HEK293 (cell line): ENCODE measurements around the gene SRY.

Experiments
- CTCF ChIA-PET: fragments of 350-600 bp; formaldehyde crosslinking; extraction: SDS; loops from one replicate; lab custom pipeline; 2021; ENCODE audit warnings: antibody characterized with exemption; lab: Yijun Ruan, JAX
- POLR2A ChIA-PET: fragments of 300-600 bp; formaldehyde crosslinking; extraction: SDS; loops from one replicate; lab custom pipeline; 2020; ENCODE audit warnings: antibody characterized with exemption, inconsistent platforms; lab: Yijun Ruan, JAX
- H3K27ac ChIP-seq: fragments of 200-500 bp; sonication (Bioruptor generic); 2 replicates; pipeline ENCODE4 v1.5.1; 2014; ENCODE audit warnings: low read depth, low read length, control low read depth, inconsistent platforms; ENCODE audit errors: extremely low read depth
- H3K36me3 ChIP-seq, 2 experiments: fragments of 200-500 bp in 1 of 2; sonication (Bioruptor generic) in 1 of 2; 1 replicate in 1 of 2; 2 replicates in 1 of 2; pipeline ENCODE4 v1.5.1; 2014 to 2017; ENCODE audit warnings: inconsistent platforms in 2 of 2, low read length in 2 of 2; ENCODE audit not compliant: control insufficient read depth in 2 of 2, insufficient read depth in 1 of 2
- H3K4me1 ChIP-seq: fragments of 200-500 bp; sonication (Bioruptor generic); 2 replicates; pipeline ENCODE4 v1.5.1; 2014; ENCODE audit warnings: mild to moderate bottlenecking, low read length, inconsistent platforms; ENCODE audit not compliant: control insufficient read depth, insufficient read depth
- H3K4me3 ChIP-seq: 2 replicates; pipeline ENCODE4 v1.5.1; 2011; ENCODE audit warnings: low read depth, mild to moderate bottlenecking, control low read depth, low read length, moderate library complexity
- H3K9me3 ChIP-seq: fragments of 200-500 bp; sonication (Bioruptor generic); 2 replicates; pipeline ENCODE4 v1.5.1; 2014; ENCODE audit warnings: low read depth, low read length, inconsistent platforms; ENCODE audit not compliant: control insufficient read depth, insufficient read depth
- GLIS1 ChIP-seq: fragments of 450-650 bp; formaldehyde crosslinking; IDR thresholded peaks from 2 replicates; pipeline ENCODE4 v1.5.1; 2016; ENCODE audit warnings: missing biosample characterization, missing genetic modification characterization
- HOXD13 ChIP-seq: sonication (generic); formaldehyde crosslinking; IDR thresholded peaks from 2 replicates; pipeline ENCODE4 v1.8.0; 2022; ENCODE audit warnings: missing genetic modification reagents, borderline replicate concordance
- IKZF3 ChIP-seq: fragments of 450-650 bp; IDR thresholded peaks from 2 replicates; pipeline ENCODE4 v1.5.0; 2018; ENCODE audit warnings: missing biosample characterization, mild to moderate bottlenecking, missing genetic modification characterization, moderate library complexity
- MZF1 ChIP-seq: fragments of 450-650 bp; formaldehyde crosslinking; IDR thresholded peaks from 2 replicates; pipeline ENCODE4 v1.5.1; 2017; ENCODE audit warnings: missing biosample characterization, missing genetic modification characterization, borderline replicate concordance
- PRDM1 ChIP-seq: fragments of 450-650 bp; formaldehyde crosslinking; IDR thresholded peaks from 2 replicates; pipeline ENCODE4; 2016; ENCODE audit warnings: missing biosample characterization, missing genetic modification characterization
- SP2 ChIP-seq: fragments of 450-650 bp; formaldehyde crosslinking; IDR thresholded peaks from 2 replicates; pipeline ENCODE4 v1.5.1; 2016; ENCODE audit warnings: missing biosample characterization, missing genetic modification characterization
- YY2 ChIP-seq: fragments of 450-650 bp; formaldehyde crosslinking; IDR thresholded peaks from 2 replicates; pipeline ENCODE4 v1.5.1; 2016; ENCODE audit warnings: missing biosample characterization, missing genetic modification characterization
- ZEB2 ChIP-seq: fragments of 450-650 bp; formaldehyde crosslinking; IDR thresholded peaks from 2 replicates; pipeline ENCODE4 v1.5.1; 2016; ENCODE audit warnings: missing biosample characterization, missing genetic modification characterization
- ZNF10 ChIP-seq: fragments of 450-650 bp; formaldehyde crosslinking; IDR thresholded peaks from 2 replicates; pipeline ENCODE4 v1.5.1; 2017; ENCODE audit warnings: missing biosample characterization, missing genetic modification characterization
- ZNF114 ChIP-seq: fragments of 450-650 bp; formaldehyde crosslinking; IDR thresholded peaks from 2 replicates; pipeline ENCODE4 v1.5.0; 2017; ENCODE audit warnings: missing biosample characterization, missing genetic modification characterization
- ZNF132 ChIP-seq: fragments of 450-650 bp; formaldehyde crosslinking; IDR thresholded peaks from 2 replicates; pipeline ENCODE4 v1.5.1; 2017; ENCODE audit warnings: missing biosample characterization, missing genetic modification characterization, borderline replicate concordance
- ZNF202 ChIP-seq: fragments of 450-650 bp; formaldehyde crosslinking; IDR thresholded peaks from 2 replicates; pipeline ENCODE4 v1.5.1; 2016; ENCODE audit warnings: missing biosample characterization, missing genetic modification characterization, borderline replicate concordance
- ZNF223 ChIP-seq: fragments of 450-650 bp; formaldehyde crosslinking; IDR thresholded peaks from 2 replicates; pipeline ENCODE4 v1.5.1; 2016; ENCODE audit warnings: missing biosample characterization, missing genetic modification characterization
- ZNF292 ChIP-seq: fragments of 450-650 bp; formaldehyde crosslinking; IDR thresholded peaks from 2 replicates; pipeline ENCODE4 v1.5.1; 2016; ENCODE audit warnings: low read depth, missing biosample characterization, missing genetic modification characterization, borderline replicate concordance
- ZNF324 ChIP-seq: fragments of 450-650 bp; formaldehyde crosslinking; IDR thresholded peaks from 2 replicates; pipeline ENCODE4 v1.5.1; 2016; ENCODE audit warnings: missing biosample characterization, missing genetic modification characterization
- ZNF391 ChIP-seq: fragments of 450-650 bp; formaldehyde crosslinking; IDR thresholded peaks from 2 replicates; pipeline ENCODE4 v1.5.1; 2016; ENCODE audit warnings: low read depth, missing biosample characterization, missing genetic modification characterization, borderline replicate concordance
- ZNF394 ChIP-seq: fragments of 450-650 bp; formaldehyde crosslinking; IDR thresholded peaks from 2 replicates; pipeline ENCODE4 v1.5.1; 2016; ENCODE audit warnings: missing biosample characterization, missing genetic modification characterization, mild to moderate bottlenecking, moderate library complexity, borderline replicate concordance
- ZNF416 ChIP-seq: fragments of 450-650 bp; formaldehyde crosslinking; IDR thresholded peaks from 2 replicates; pipeline ENCODE4 v1.5.1; 2016; ENCODE audit warnings: missing biosample characterization, missing genetic modification characterization
- ZNF433 ChIP-seq: fragments of 450-650 bp; formaldehyde crosslinking; IDR thresholded peaks from 2 replicates; pipeline ENCODE4 v1.5.1; 2016; ENCODE audit warnings: missing biosample characterization, missing genetic modification characterization, low read depth
- ZNF48 ChIP-seq: fragments of 450-650 bp; formaldehyde crosslinking; IDR thresholded peaks from 2 replicates; pipeline ENCODE4 v1.5.1; 2016; ENCODE audit warnings: missing biosample characterization, missing genetic modification characterization
- ZNF555 ChIP-seq: fragments of 450-650 bp; formaldehyde crosslinking; conservative IDR thresholded peaks from 2 replicates; pipeline ENCODE4 v1.5.1; 2017; ENCODE audit warnings: missing biosample characterization, mild to moderate bottlenecking, missing genetic modification characterization, inconsistent platforms
- ZNF571 ChIP-seq: fragments of 450-650 bp; formaldehyde crosslinking; IDR thresholded peaks from 2 replicates; pipeline ENCODE4 v1.5.0; 2017; ENCODE audit warnings: missing biosample characterization, missing genetic modification characterization
- ZNF600 ChIP-seq: fragments of 450-650 bp; formaldehyde crosslinking; IDR thresholded peaks from 2 replicates; pipeline ENCODE4 v1.5.1; 2016; ENCODE audit warnings: missing biosample characterization, missing genetic modification characterization
- ZNF664 ChIP-seq: fragments of 450-650 bp; formaldehyde crosslinking; IDR thresholded peaks from 2 replicates; pipeline ENCODE4 v1.5.1; 2016; ENCODE audit warnings: missing biosample characterization, missing genetic modification characterization
- ZNF701 ChIP-seq: fragments of 450-650 bp; formaldehyde crosslinking; IDR thresholded peaks from 2 replicates; pipeline ENCODE4 v1.5.1; 2016; ENCODE audit warnings: missing biosample characterization, missing genetic modification characterization
- ZNF768 ChIP-seq: fragments of 450-650 bp; formaldehyde crosslinking; IDR thresholded peaks from 2 replicates; pipeline ENCODE4 v1.5.1; 2018; ENCODE audit warnings: missing biosample characterization, mild to moderate bottlenecking, missing genetic modification characterization
- ZNF843 ChIP-seq: fragments of 450-650 bp; formaldehyde crosslinking; IDR thresholded peaks from 2 replicates; pipeline ENCODE4 v1.5.1; 2016; ENCODE audit warnings: missing biosample characterization, missing genetic modification characterization
- TF ChIP-seq, protein P1 (sequence below): fragments of 450-650 bp; formaldehyde crosslinking; IDR thresholded peaks from 2 replicates; pipeline ENCODE4 v1.5.1; 2017; ENCODE audit warnings: missing biosample characterization, mild to moderate bottlenecking, missing genetic modification characterization, moderate library complexity
- TF ChIP-seq, protein P2 (sequence below): fragments of 450-650 bp; formaldehyde crosslinking; IDR thresholded peaks from 2 replicates; pipeline ENCODE4 v1.5.1; 2017; ENCODE audit warnings: missing biosample characterization, missing genetic modification characterization
- TF ChIP-seq, protein P3 (sequence below): fragments of 450-650 bp; formaldehyde crosslinking; IDR thresholded peaks from 2 replicates; pipeline ENCODE4 v1.5.1; 2016; ENCODE audit warnings: missing biosample characterization, missing genetic modification characterization

SRY gene

DNA sequence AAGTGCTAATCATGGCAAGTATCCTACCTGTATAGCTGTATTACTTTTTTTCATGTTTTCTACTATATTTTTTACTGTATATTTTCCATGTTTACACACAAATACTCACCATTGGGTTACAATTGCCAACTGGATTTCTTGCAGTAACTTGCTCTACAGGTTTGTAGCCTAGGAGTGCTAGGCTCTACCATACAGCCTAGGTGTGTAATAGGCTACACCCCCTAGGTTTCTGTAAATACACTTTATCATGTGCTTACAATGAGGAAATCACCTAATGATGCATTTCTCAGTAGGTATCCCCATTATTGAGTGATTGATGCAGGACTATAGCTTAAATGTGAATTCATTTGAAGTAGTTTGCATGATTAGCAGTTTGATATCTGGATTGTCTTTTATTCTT, 10.5 kb upstream of the SRY start:
- ChIA-PET CTCF (no interaction called here), POLR2A (no interaction called here)
- H3K27ac ChIP-seq, result no peak overlapping the region
- no peaks in the 10 kb centered on the region for H3K36me3 ChIP-seq
- H3K4me1 ChIP-seq, result no peaks in the 10 kb centered on the region
- no peak overlapping the region for H3K4me3 ChIP-seq
- TF ChIP-seq ZNF292 (tag by site-specific recombination), result no peak
- TF ChIP-seq ZNF10 (tag by site-specific recombination), result no peak
- no peak for TF ChIP-seq SP2 (tag by site-specific recombination)
- TF ChIP-seq, protein P1, sequence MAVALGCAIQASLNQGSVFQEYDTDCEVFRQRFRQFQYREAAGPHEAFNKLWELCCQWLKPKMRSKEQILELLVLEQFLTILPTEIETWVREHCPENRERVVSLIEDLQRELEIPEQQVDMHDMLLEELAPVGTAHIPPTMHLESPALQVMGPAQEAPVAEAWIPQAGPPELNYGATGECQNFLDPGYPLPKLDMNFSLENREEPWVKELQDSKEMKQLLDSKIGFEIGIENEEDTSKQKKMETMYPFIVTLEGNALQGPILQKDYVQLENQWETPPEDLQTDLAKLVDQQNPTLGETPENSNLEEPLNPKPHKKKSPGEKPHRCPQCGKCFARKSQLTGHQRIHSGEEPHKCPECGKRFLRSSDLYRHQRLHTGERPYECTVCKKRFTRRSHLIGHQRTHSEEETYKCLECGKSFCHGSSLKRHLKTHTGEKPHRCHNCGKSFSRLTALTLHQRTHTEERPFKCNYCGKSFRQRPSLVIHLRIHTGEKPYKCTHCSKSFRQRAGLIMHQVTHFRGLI (tag by site-specific recombination), result no peak
- TF ChIP-seq ZNF768 (tag by site-specific recombination), result no peak
- no peak for TF ChIP-seq HOXD13 (CRISPR knock-in tag)
- TF ChIP-seq, all 188 proteins: peak for 0
- H3K9me3 ChIP-seq, result no peaks in the 10 kb centered on the region

DNA sequence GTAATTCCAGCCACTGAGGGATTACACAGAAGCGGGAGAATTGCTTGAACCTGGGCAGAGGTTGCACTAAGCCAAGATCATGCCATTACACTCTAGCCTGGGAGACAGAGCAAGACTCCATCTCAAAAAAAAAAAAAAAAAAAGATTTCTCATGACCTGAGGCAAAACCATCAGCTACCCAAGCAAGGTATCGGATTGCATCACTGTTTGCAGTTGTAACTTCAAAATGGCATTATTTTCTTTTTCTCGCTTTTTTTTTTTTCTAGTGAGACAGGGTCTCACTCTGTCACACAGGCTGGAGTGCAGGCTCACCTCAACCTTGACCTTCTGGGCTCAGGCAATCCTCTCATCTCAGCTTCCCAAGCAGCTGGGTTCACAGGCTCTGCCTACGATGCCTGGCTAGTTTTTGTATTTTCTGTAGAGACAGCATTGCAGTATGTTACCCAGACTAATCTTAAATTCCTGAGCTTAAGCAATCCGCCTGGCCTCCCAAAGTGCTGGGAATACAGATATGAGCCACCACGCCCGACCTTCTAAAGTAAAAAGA, 9.6 kb upstream of the SRY start:
- TF ChIP-seq ZNF114 (tag by site-specific recombination) (no peak), ZEB2 (no peak), ZNF324 (tag by site-specific recombination) (no peak), ZNF555 (tag by site-specific recombination) (no peak), ZNF132 (tag by site-specific recombination) (no peak), ZNF48 (tag by site-specific recombination) (no peak), IKZF3 (no peak), ZNF433 (tag by site-specific recombination) (no peak), MZF1 (no peak), ZNF600 (tag by site-specific recombination) (no peak), ZNF391 (tag by site-specific recombination) (no peak)
- TF ChIP-seq, protein P2, sequence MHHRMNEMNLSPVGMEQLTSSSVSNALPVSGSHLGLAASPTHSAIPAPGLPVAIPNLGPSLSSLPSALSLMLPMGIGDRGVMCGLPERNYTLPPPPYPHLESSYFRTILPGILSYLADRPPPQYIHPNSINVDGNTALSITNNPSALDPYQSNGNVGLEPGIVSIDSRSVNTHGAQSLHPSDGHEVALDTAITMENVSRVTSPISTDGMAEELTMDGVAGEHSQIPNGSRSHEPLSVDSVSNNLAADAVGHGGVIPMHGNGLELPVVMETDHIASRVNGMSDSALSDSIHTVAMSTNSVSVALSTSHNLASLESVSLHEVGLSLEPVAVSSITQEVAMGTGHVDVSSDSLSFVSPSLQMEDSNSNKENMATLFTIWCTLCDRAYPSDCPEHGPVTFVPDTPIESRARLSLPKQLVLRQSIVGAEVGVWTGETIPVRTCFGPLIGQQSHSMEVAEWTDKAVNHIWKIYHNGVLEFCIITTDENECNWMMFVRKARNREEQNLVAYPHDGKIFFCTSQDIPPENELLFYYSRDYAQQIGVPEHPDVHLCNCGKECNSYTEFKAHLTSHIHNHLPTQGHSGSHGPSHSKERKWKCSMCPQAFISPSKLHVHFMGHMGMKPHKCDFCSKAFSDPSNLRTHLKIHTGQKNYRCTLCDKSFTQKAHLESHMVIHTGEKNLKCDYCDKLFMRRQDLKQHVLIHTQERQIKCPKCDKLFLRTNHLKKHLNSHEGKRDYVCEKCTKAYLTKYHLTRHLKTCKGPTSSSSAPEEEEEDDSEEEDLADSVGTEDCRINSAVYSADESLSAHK (tag by site-specific recombination), result no peak
- ChIA-PET CTCF (no interaction called here), POLR2A (no interaction called here)
- Histone ChIP-seq H3K4me3 (no peak overlapping the region), H3K4me1 (no peaks in the 10 kb centered on the region), H3K36me3 (no peaks in the 10 kb centered on the region), H3K9me3 (no peaks in the 10 kb centered on the region), H3K27ac (no peak overlapping the region)

DNA sequence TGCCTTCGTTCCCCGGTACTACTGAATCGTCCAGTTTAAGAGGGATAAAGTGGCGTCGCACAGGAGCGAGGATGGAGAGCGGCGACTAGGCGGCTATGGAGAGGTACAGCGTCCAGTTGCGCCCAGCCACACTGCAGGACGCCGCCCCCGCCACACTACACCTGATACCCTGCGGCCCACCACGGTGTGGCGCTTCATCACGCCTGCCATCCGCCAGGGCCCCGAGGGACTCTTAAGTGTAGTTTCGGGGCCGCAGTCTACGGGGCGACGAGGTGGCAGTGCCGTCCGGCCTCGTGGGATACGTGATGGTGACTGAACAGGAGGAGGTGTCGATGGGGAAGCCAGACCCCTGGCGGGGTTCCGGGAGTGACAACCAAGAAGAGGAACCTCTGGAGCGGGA, 2.3 kb upstream of the SRY start:
- Histone ChIP-seq H3K36me3 (no peaks in the 10 kb centered on the region), H3K27ac (no peak overlapping the region), H3K4me3 (no peak overlapping the region), H3K4me1 (no peaks in the 10 kb centered on the region), H3K9me3 (no peaks in the 10 kb centered on the region)
- ChIA-PET CTCF (no interaction called here), POLR2A (no interaction called here)
- TF ChIP-seq ZNF391 (tag by site-specific recombination) (no peak), YY2 (tag by site-specific recombination) (no peak), PRDM1 (tag by site-specific recombination) (no peak), ZNF394 (no peak), ZNF664 (tag by site-specific recombination) (no peak), ZNF843 (tag by site-specific recombination) (no peak), ZNF202 (tag by site-specific recombination) (no peak), ZNF571 (tag by site-specific recombination) (no peak), ZNF223 (tag by site-specific recombination) (no peak), ZNF416 (tag by site-specific recombination) (no peak), ZNF701 (tag by site-specific recombination) (no peak), GLIS1 (tag by site-specific recombination) (no peak)
- TF ChIP-seq, protein P3, sequence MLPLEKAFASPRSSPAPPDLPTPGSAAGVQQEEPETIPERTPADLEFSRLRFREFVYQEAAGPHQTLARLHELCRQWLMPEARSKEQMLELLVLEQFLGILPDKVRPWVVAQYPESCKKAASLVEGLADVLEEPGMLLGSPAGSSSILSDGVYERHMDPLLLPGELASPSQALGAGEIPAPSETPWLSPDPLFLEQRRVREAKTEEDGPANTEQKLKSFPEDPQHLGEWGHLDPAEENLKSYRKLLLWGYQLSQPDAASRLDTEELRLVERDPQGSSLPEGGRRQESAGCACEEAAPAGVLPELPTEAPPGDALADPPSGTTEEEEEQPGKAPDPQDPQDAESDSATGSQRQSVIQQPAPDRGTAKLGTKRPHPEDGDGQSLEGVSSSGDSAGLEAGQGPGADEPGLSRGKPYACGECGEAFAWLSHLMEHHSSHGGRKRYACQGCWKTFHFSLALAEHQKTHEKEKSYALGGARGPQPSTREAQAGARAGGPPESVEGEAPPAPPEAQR (tag by site-specific recombination), result no peak
